Tracheal epithelial cell (primary cell): ENCODE measurements around the gene AURKB. TPM values are rescaled to one million over a fixed set of nuclear protein-coding genes. Genes with fewer than 3 reads are reported as not detected.

Experiments used
- total RNA-seq: library from RNA; depleted of rRNA; stranded (reverse); fragments of >200 nt; gene quantifications from 2 replicates; pipeline ENCODE4 v1.2.1, GENCODE V29; 2014

AURKB gene
- 2.3 and 3.1 TPM in 2 replicates for total RNA-seq

GRCh38 chr17:8209907-8210760 is at the start of gene AURKB:
Gene AURKB (minus strand): TSS chr17:8210575. CDS start chr17:8210224, 351 bp downstream.

DNA sequence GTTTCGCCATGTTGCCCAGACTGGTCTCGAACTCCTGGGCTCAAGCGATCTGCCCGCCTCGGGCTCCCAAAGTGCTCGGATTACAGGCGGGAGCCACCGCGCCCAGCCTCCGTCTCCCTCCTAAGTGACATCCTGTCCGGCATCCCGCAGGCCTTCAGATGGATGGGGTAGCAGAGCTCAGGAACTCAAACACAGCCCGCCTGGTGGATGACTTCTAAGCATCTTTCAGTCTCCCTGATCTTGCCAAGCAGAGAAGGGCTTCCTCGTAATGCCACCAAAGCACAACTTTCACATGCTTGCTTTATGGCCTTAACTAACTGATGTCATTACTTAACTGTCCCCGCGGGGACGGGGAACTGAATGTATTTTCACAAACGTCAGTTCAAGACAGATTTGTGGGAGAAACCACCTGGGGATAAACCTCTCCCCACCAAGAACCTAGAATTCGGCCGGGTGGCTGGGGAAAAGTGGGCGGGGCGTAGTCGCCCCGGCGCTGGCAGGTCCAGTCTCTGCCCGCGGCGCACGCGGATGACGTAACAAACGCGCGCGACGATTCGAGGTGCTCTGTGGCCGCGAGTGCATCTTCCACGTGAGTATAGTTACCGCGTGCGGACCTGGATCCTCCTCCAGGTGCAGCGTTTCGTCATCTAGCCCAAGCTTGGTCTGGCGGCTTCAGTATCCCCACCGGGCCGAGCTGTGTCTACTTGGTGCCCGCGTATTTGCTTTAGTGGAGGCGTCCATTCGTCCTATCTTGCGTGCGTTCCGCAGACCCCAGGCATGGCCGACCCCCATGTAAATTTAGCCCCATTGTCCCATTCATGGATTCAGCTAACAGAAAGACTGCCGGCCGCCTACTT is 38.6 kb upstream of the AURKB start, which contains the start of gene PFAS:
Gene PFAS (plus strand): TSS at position 539 of the 857 bp plus-strand sequence. CDS start 4,649 bp downstream, outside the sequence.

GRCh38 chr17:8189711-8190477 is 20.5 kb downstream of the AURKB start, which contains the start of gene BORCS6:
Gene BORCS6 (minus strand): TSS chr17:8190180. CDS start chr17:8190140, 40 bp downstream.

GRCh38 chr17:8176197-8176940 is 34.0 kb downstream of the AURKB start, which contains the start of gene TMEM107:
Gene TMEM107 (minus strand): TSS chr17:8176380. CDS start chr17:8176286, 94 bp downstream.

DNA sequence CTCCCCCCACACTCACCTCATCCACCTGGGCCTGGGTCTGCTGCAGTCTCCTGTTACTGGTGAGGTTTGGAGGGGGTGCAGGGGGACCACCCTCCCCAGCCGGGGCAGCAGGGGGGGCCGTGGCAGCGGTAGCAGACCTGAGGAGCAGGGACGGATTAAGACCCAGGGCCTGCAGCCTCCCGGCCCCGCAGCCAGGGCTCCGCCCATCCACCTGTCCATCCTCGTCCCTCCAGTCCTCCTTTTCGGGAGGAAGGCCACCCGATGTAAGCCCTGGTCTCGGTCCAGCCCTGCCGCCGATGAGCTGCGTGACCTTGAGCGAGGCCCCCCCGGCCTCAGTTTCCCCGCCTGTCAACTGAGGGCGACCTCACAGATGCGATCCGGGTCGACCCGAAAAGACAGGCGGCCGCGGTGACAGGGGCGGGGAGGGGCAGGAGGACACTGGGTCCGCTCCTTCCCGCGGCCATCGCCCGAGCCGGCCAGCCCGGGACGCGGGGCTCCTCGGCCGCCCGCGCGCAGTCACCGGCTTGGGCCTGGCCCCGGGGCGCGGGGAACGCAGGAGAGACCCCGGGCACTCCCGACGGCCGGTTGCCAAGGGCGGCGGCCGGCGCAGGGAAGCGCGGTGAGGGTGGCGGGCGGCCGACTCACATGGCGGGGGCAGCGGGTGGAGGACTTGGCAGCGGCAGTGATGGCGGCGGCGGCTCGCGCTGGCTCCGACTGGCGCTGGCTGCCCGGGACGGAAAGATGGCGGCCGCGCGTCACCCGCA is 48.0 kb downstream of the AURKB start, which contains the start of gene VAMP2:
Gene VAMP2 (minus strand): TSS at position 716 of the 764 bp plus-strand sequence. CDS start 69 bp downstream, at position 647.

Other genes with a start within 250 kb of the AURKB start
- gene GUCY2D, start 208.0 kb downstream of the AURKB start, total RNA-seq = not detected in 2 replicates
- 53.3 and 97.1 TPM in 2 replicates for gene ALOX15B, start 171.5 kb downstream of the AURKB start, total RNA-seq
- 1.2 TPM in 1 of 2 replicates, not detected in the other for gene ALOX12B, start 122.9 kb downstream of the AURKB start, total RNA-seq
- gene ALOXE3, start 92.1 kb downstream of the AURKB start, total RNA-seq = 0.85 and 1.4 TPM in 2 replicates
- 1.2 and 1.5 TPM in 2 replicates for gene HES7, start 86.5 kb downstream of the AURKB start, total RNA-seq
- 13.7 and 25.4 TPM in 2 replicates for gene PER1, start 58.2 kb downstream of the AURKB start, total RNA-seq
- gene VAMP2, start 47.6 kb downstream of the AURKB start, total RNA-seq = 3.4 and 3.9 TPM in 2 replicates
- 17.6 and 24.7 TPM in 2 replicates for gene TMEM107, start 34.2 kb downstream of the AURKB start, total RNA-seq
- gene BORCS6, start 20.4 kb downstream of the AURKB start, total RNA-seq = 9.6 and 11.6 TPM in 2 replicates
- 2.6 and 6.3 TPM in 2 replicates for gene CTC1, start 37.5 kb upstream of the AURKB start, total RNA-seq
- gene PFAS, start 38.7 kb upstream of the AURKB start, total RNA-seq = 12.4 and 17.8 TPM in 2 replicates
- gene RANGRF, start 78.1 kb upstream of the AURKB start, total RNA-seq = 7.2 and 10.2 TPM in 2 replicates
- gene SLC25A35, start 84.8 kb upstream of the AURKB start, total RNA-seq = 0.21 and 0.24 TPM in 2 replicates
- under 0.01 TPM in 1 of 2 replicates, not detected in the other for gene ARHGEF15, start 99.7 kb upstream of the AURKB start, total RNA-seq
- not detected in 2 replicates for gene ODF4, start 129.3 kb upstream of the AURKB start, total RNA-seq
- gene RPL26, start 172.6 kb upstream of the AURKB start, total RNA-seq = 5,651 and 9,660 TPM in 2 replicates
- 0.24 and 0.43 TPM in 2 replicates for gene RNF222, start 187.3 kb upstream of the AURKB start, total RNA-seq
- gene NDEL1, start 225.3 kb upstream of the AURKB start, total RNA-seq = 33.2 and 35.4 TPM in 2 replicates